ENCODE data around the gene CDH4. TPM values are rescaled to one million over a fixed set of nuclear protein-coding genes. Genes with fewer than 3 reads are reported as not detected.

The CDH4 gene
- total RNA-seq, 1 donor from 2014 or later, result 22.3 TPM

DNA sequence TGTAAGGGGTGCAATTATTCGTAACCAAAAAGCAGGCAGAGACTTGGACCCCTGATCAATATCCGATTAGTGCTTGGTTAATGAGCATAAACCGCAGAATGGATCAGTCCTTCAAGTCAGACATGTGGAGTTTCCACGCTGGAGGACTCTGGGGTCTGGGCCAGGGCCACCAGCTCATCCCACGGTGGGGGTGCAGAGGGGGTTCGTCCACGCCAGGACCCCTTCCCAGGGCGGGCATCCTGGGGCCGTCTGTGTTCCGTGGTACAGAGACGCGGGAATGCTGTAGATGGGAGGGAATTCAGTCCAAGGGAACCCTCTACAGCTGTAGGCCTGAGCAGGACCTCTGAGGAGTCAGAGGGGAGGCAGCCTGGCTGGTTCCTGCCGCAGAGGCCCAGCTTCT, 615.9 kb downstream of the CDH4 start:
- DNase-seq, result no peak

- DNase-seq, result no peak
Measured at GRCh38 chr20:61868466-61869090, 616.5 kb downstream of the CDH4 start.

DNA sequence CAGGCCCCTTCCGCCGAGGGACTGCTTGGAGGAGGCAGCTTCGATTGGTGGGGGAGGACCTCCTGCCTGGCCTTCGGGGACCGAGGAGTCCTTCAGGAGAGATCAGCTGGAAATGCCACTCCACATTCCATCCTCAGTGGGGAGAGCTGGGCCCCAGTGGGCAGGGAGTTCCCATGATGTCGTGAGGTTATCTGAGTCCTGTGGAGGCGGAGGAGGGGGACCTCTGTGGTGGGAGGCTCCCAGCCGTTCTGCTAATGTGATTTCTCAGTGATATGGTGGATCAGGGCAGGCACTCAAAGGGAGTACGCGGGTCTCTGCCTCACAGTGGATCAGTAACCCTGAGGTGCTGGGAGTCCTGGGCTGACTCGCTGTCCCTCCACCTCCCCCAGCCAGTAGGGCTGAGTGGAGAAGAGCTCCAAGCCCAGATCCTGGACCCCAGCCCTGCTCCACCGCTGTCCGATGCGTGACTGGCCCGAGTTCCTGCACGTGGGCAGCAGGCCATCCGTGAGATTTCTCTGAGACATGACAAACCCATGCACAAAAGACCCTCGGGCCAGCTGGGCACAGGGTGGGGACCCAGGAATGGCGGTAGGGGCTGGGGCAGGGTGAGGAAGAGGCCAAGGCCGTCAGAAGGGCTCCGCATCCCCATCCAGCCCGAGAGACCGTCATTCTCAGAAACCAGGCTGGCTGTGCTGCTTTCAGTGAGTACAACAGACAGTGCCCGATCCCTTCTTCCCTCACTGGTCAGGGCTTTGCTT, 617.9 kb downstream of the CDH4 start:
- DNase-seq, result no peak

- DNase-seq, result no peak
Measured at GRCh38 chr20:61871160-61871559, 619.1 kb downstream of the CDH4 start.

- DNase-seq, result no peak
Measured at GRCh38 chr20:61871913-61872312, 619.9 kb downstream of the CDH4 start.

DNA sequence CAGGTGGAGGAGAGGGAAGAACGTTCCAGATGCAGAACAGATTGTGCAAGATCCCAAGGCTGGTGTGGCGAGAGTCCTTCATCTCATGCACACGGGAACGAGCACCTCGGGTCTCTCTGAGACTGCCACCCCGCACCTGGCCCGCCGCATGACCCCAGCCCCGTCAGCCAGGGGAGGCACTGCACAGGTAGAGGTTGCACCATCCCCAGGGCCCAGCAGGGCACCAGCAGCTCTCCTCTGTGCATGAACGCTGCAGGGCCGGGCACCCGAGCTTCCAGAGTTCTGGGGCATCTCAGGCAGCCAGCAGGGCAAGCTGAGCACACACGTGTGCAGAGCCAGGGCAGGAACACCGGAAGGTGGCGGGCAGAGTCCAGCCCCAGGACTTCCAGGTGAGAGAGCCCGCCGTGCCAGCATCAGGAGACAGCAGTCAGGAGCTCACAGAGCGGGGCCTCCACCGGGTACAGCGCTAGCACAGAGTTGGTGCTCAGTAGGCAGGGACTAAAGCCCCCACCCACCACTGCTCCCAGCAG, 620.4 kb downstream of the CDH4 start:
- no peak for DNase-seq

- DNase-seq, result no peak
Measured at GRCh38 chr20:61873651-61874420, 621.8 kb downstream of the CDH4 start.

- no peak for DNase-seq
Measured at GRCh38 chr20:61874421-61875068, 622.5 kb downstream of the CDH4 start.

- no peak for DNase-seq
Measured at GRCh38 chr20:61875221-61875885, 623.3 kb downstream of the CDH4 start.

DNA sequence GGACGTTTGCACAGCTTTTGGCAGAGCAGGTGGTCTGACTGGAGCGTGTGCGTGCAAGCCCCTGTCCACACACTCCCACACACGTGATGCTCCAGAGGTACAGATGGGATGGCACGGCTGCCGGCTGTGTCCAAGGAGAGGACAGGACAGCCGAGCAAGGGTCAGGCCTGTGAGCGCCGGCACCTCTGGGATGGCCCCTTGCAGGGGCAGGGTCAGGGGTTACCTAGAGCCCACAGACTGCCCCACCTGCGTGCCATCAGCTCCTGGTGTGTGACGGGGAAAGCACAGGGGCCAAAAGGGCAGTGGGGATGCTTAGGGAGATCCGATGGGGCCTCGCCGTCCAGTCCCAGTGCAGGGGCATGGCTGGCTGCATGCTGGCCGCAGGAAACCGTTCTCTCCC, 623.9 kb downstream of the CDH4 start:
- no peak for DNase-seq

DNA sequence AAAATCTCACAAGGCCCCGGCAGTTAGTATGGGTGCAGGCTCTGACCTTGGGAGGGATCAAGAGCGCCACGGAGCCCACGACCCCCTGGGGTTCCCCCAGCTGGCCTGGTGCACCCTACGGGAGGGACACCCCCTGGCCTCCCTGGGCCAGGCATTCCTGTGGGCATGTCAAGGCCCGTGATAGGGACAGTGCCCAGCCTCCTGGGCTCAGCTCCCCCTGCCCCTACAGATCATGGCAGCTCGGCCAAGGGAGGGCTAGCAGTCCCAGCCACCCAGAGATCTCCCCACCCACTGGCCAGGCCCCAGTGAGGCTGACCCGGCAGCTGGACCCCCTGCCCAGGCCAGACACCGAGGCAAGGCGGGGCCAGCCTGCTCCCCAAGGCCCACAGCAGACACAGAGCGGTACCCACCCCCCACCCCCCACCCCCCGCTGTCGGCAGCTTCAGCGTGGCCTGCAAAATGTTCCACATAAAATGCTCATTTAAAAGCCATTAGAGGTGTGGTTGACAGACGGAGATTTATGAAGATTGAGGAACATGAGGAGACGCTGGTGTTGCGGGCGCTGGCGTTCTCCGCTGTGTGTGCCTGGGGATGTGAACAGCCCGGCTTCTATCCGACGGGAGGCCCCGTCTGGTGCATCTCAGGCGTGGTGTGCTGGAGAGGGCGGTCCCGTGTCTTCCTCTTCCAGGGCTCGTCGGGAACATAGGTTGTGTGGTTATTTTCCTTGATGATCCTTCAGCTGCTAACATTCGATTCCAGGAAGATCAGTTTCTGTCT, 625.1 kb downstream of the CDH4 start:
- DNase-seq, result no peak

DNA sequence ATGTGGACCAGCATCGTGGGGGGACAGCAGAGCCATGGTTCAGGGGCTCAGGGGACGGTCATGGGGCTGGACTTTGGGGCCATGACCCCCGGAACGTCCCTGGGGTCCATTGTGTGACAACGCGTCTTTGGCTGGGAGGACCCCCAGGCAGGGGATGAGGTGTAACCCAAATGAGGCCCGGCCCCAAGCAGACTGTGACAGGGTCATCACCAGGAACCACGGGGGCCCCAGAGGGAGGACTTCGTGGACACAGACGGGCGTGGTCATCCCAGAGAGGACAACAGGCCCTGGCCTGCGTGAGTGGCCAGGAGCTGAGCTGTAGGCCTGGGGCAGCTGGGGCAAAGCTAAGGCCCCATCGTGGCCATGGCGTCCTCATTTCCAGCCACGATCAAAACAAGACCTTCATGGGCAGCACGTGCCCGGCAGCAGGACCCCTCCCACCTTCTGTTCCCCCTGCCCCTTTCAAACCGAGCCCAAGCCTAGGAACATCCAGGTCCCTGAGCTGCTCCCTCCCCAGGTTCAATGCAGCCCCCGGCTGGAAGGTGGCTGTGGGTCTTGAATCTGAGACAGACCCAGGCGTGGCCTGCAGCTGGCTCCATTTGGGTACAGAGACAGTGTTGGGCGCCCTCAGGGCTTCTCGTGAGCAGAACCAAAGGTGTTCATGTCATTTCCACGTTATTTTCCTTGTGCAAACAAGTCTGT, 625.9 kb downstream of the CDH4 start:
- DNase-seq, result no peak

- no peak for DNase-seq
Measured at GRCh38 chr20:61878478-61879302, 626.6 kb downstream of the CDH4 start.

DNA sequence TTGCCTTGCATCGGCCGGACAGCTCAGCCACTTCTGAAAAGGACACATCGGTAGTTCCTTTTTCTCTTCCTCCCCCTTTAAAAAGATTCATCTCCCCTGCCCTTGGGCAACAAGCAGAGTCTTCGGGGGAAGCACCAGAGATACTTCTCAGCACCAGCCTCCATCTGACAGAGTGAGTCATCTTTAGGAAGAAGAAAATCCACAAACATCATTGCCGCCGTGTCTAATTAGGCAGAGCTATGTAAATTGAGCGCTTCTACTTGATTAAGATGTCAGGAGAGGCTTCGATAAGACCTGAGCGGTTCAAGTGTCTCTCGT, 627.2 kb downstream of the CDH4 start:
- DNase-seq, result no peak

- no peak for DNase-seq
Measured at GRCh38 chr20:61879694-61880093, 627.6 kb downstream of the CDH4 start.

GRCh38 chr20:61880706-61881105, 628.6 kb downstream of the CDH4 start:
- no peak for DNase-seq

DNA sequence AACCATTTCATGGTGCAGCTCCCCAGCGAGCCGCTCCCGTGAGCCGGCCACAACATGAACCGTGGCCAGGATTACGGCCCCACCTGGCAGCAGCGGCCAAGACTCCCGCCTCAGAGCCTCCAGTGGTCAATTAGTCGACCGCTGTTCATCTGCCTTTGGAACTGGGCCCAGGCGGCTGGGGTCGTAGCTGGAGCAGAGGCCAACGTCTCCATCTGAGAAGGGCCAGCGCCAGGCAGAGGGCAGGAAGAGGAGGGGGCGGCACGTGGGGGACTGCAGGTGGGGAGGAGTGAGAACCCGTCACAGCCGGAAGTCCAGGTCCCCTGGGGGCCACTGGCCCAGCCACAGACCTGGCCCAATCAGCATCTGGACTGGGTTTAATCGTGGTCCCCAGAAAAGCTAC, 629.4 kb downstream of the CDH4 start:
- DNase-seq, result no peak

- no peak for DNase-seq
Measured at GRCh38 chr20:61881861-61882260, 629.8 kb downstream of the CDH4 start.

GRCh38 chr20:61882716-61883615, 630.9 kb downstream of the CDH4 start:
- no peak for DNase-seq
